ENCODE measurements around the gene ASB2.

- TF ChIP-seq CTCF (IDR thresholded peaks at IDR 0.05 in 2 of 3, conservative IDR thresholded peaks at IDR 0.05 in 1 of 3; ENCODE audit: borderline replicate concordance in 1 of 3, insufficient read depth in 1 of 3, low read depth in 2 of 3, low read length in 2 of 3) (no peak), FOSL1 (IDR thresholded peaks at IDR 0.05; ENCODE audit: low read depth) (no peak), ZFX (IDR thresholded peaks at IDR 0.05) (no peak), SIN3A (IDR thresholded peaks at IDR 0.05; ENCODE audit: low read depth) (no peak), MAX (IDR thresholded peaks at IDR 0.05) (no peak), POLR2A (IDR thresholded peaks at IDR 0.05; ENCODE audit: borderline replicate concordance, extremely low read depth, insufficient read depth, insufficient read length) (no peak), SP1 (IDR thresholded peaks at IDR 0.05; ENCODE audit: low read depth) (no peak), POLR2AphosphoS5 (IDR thresholded peaks at IDR 0.05; ENCODE audit: low read depth, low read length) (peak; percentile 76), RAD21 (IDR thresholded peaks at IDR 0.05; ENCODE audit: low read depth) (no peak), REST (IDR thresholded peaks at IDR 0.05; ENCODE audit: low read depth) (no peak), ZNF274 (IDR thresholded peaks at IDR 0.05; ENCODE audit: low read depth, low read length) (no peak), EZH2phosphoT487 (IDR thresholded peaks at IDR 0.05; ENCODE audit: borderline replicate concordance) (no peak)
Observed at GRCh38 chr14:93959239-93960107, 16.9 kb downstream of the ASB2 start.

Measured in HCT116 (cell line).